Smooth muscle cell (in vitro differentiated cells): ENCODE results near the gene PLXNA3. TPM values are rescaled to one million over a fixed set of nuclear protein-coding genes. Genes with fewer than 3 reads are reported as not detected.

ENCODE experiments used
- DNase-seq: peaks from one replicate; lab custom pipeline; 2025; ENCODE audit not compliant: unreplicated experiment; lab: John Stamatoyannopoulos, UW
- H2AFZ ChIP-seq: fragments of 200-600 bp; sonication (generic); 2 replicates; pipeline ENCODE4 v1.6.0; 2016; ENCODE audit warnings: antibody characterized with exemption, low read depth, mild to moderate bottlenecking
- H3F3A ChIP-seq: fragments of 200-600 bp; sonication (generic); 2 replicates; pipeline ENCODE4 v1.6.0; 2017; ENCODE audit warnings: antibody characterized with exemption, low read depth
- H3K27ac ChIP-seq: fragments of 200-600 bp; sonication (generic); 2 replicates; pipeline ENCODE4 v1.5.1; 2016; ENCODE audit warnings: low read depth, mild to moderate bottlenecking
- H3K27me3 ChIP-seq: fragments of 200-600 bp; sonication (generic); 2 replicates; pipeline ENCODE4 v1.6.1; 2016; ENCODE audit warnings: low read depth, mild to moderate bottlenecking
- H3K36me3 ChIP-seq: fragments of 200-600 bp; sonication (generic); 2 replicates; pipeline ENCODE4 v1.5.1; 2016; ENCODE audit warnings: low read depth
- H3K4me1 ChIP-seq: fragments of 200-600 bp; sonication (generic); 2 replicates; pipeline ENCODE4 v1.5.1; 2016; ENCODE audit warnings: low read depth
- H3K4me2 ChIP-seq: fragments of 200-600 bp; sonication (generic); 2 replicates; pipeline ENCODE4 v1.6.0; 2016; ENCODE audit warnings: mild to moderate bottlenecking
- H3K4me3 ChIP-seq: fragments of 200-600 bp; sonication (generic); 2 replicates; pipeline ENCODE4 v1.5.1; 2016; ENCODE audit warnings: mild to moderate bottlenecking
- H3K79me2 ChIP-seq: fragments of 200-600 bp; sonication (generic); 2 replicates; pipeline ENCODE4 v1.6.0; 2016; ENCODE audit warnings: low read depth, mild to moderate bottlenecking
- H3K9ac ChIP-seq: fragments of 200-600 bp; sonication (generic); 2 replicates; pipeline ENCODE4 v1.6.0; 2016; ENCODE audit warnings: low read depth
- H3K9me3 ChIP-seq: fragments of 200-600 bp; sonication (generic); replicated peaks from 2 replicates; pipeline ENCODE4 v1.5.1; 2016; ENCODE audit warnings: low read depth
- H4K20me1 ChIP-seq: fragments of 200-600 bp; sonication (generic); 2 replicates; pipeline ENCODE4 v1.6.0; 2016; ENCODE audit warnings: low read depth
- CTCF ChIP-seq: fragments of 200-600 bp; sonication (generic); IDR thresholded peaks from 2 replicates; pipeline ENCODE4 v1.5.1; 2017; ENCODE audit warnings: borderline replicate concordance, mild to moderate bottlenecking, antibody characterized with exemption; ENCODE audit not compliant: insufficient read depth, poor library complexity, severe bottlenecking
- WGBS: methylation state at CpG from one replicate; pipeline ENCODE4 v1.1.7; 2016; ENCODE audit warnings: low lambda C conversion rate; 5-methylcytosine and 5-hydroxymethylcytosine counted together
- polyA plus RNA-seq: library from polyadenylated mRNA; unstranded; fragments of >200 nt; fragmentation: Nextera tagmentation; extraction: Ambion mirVana; gene quantifications from 2 replicates; pipeline ENCODE4 v1.2.1, GENCODE V29; 2016
- total RNA-seq: library from RNA; depleted of rRNA; stranded (reverse); fragments of >200 nt; gene quantifications from 2 replicates; pipeline ENCODE4 v1.2.3, GENCODE V29; 2014

Gene PLXNA3
- total RNA-seq (15.1 and 33.6 TPM in 2 replicates), polyA plus RNA-seq (38.2 and 60.2 TPM in 2 replicates)

- Histone ChIP-seq H3K79me2 (peaks cover 37% of the 10 kb centered on the region), H3K4me2 (peak within 1 kb of the TSS; percentile 88), H3F3A (no peaks in the 10 kb centered on the region), H3K36me3 (no peaks in the 10 kb centered on the region), H3K27me3 (no peaks in the 10 kb centered on the region), H3K9ac (peak within 1 kb of the TSS; percentile 60), H2AFZ (no peak within 1 kb of the TSS), H3K4me3 (peak within 1 kb of the TSS; percentile 64), H3K4me1 (peaks cover 6% of the 10 kb centered on the region), H4K20me1 (peaks cover 40% of the 10 kb centered on the region), H3K27ac (no peak within 1 kb of the TSS), H3K9me3 (no peaks in the 10 kb centered on the region)
- DNase-seq = no peak
- no peak for TF ChIP-seq CTCF
- WGBS = 64% methylated on average over 19 of the region's 88 CpGs
Measured at GRCh38 chrX:154458116-154458953, at the start of gene PLXNA3. Gene PLXNA3 (plus strand): TSS chrX:154458281. CDS start chrX:154460184, 1,903 bp downstream.

- Histone ChIP-seq H3K79me2 (peaks cover 11% of the 10 kb centered on the region), H4K20me1 (no peaks in the 10 kb centered on the region), H3K36me3 (no peaks in the 10 kb centered on the region), H2AFZ (no peak overlapping the region), H3K9me3 (no peaks in the 10 kb centered on the region), H3K4me3 (peak overlapping the region; percentile 53), H3K4me2 (peak overlapping the region; percentile 88), H3K4me1 (no peaks in the 10 kb centered on the region), H3K27me3 (no peaks in the 10 kb centered on the region), H3K9ac (peak overlapping the region; percentile 71), H3K27ac (peak overlapping the region; percentile 77), H3F3A (no peaks in the 10 kb centered on the region)
- TF ChIP-seq CTCF = no peak
- no peak for DNase-seq
- WGBS = 57% methylated on average over 10 of the region's 10 CpGs
Measured at GRCh38 chrX:154408659-154409221, 49.3 kb upstream of the PLXNA3 start.

- peaks cover 11% of the 10 kb centered on the region for H3K79me2 ChIP-seq
- H3K27ac ChIP-seq = peak within 1 kb of the TSS; percentile 77
- H3K9ac ChIP-seq = peak within 1 kb of the TSS; percentile 71
- H4K20me1 ChIP-seq = no peaks in the 10 kb centered on the region
- DNase-seq = peak; percentile 59
- H3K4me3 ChIP-seq = peak within 1 kb of the TSS; percentile 53
- no peaks in the 10 kb centered on the region for H3K9me3 ChIP-seq
- no peaks in the 10 kb centered on the region for H3K36me3 ChIP-seq
- no peak for TF ChIP-seq CTCF
- no peak within 1 kb of the TSS for H2AFZ ChIP-seq
- no peaks in the 10 kb centered on the region for H3K4me1 ChIP-seq
- no peaks in the 10 kb centered on the region for H3F3A ChIP-seq
- H3K4me2 ChIP-seq = peak within 1 kb of the TSS; percentile 88
- WGBS = 48% methylated on average over 26 of the region's 26 CpGs
- no peaks in the 10 kb centered on the region for H3K27me3 ChIP-seq
Measured at GRCh38 chrX:154409222-154409871, 48.7 kb upstream of the PLXNA3 start, which contains the start of gene DNASE1L1. Gene DNASE1L1 (minus strand): TSS chrX:154409254. CDS start chrX:154405568, 3,686 bp downstream.
